GM19193 (cell line): ENCODE data around the gene ARID3A.
A peak's percentile ranks its signal among the peaks of the same experiment; 100 is the strongest.

Source experiments
- POLR2A ChIP-seq: IDR thresholded peaks from 4 replicates; pipeline ENCODE4 v1.6.1; 2011; ENCODE audit not compliant: insufficient read depth, insufficient read length; ENCODE audit errors: extremely low read depth

The ARID3A gene

GRCh38 chr19:966485-967088 is 40.8 kb downstream of the ARID3A start:
- no peak for TF ChIP-seq POLR2A

GRCh38 chr19:970695-971094 is 44.9 kb downstream of the ARID3A start:
- no peak for TF ChIP-seq POLR2A

- no peak for TF ChIP-seq POLR2A
Measured at GRCh38 chr19:971795-972194, 46.0 kb downstream of the ARID3A start.

GRCh38 chr19:972281-972680 is 46.4 kb downstream of the ARID3A start:
- TF ChIP-seq POLR2A, result no peak

GRCh38 chr19:973726-974563 is 48.1 kb downstream of the ARID3A start:
- TF ChIP-seq POLR2A, result no peak

GRCh38 chr19:974564-975257 is 48.9 kb downstream of the ARID3A start:
- no peak for TF ChIP-seq POLR2A

GRCh38 chr19:976476-976875 is 50.6 kb downstream of the ARID3A start:
- no peak for TF ChIP-seq POLR2A

GRCh38 chr19:977058-977464 is 51.2 kb downstream of the ARID3A start:
- TF ChIP-seq POLR2A, result no peak

GRCh38 chr19:979318-979741 is 53.5 kb downstream of the ARID3A start:
- no peak for TF ChIP-seq POLR2A

- TF ChIP-seq POLR2A, result no peak
Measured at GRCh38 chr19:980133-980998, 54.5 kb downstream of the ARID3A start.

GRCh38 chr19:982567-983170 is 56.8 kb downstream of the ARID3A start:
- no peak for TF ChIP-seq POLR2A

- TF ChIP-seq POLR2A, result peak; percentile 73
Measured at GRCh38 chr19:984165-984967, 58.5 kb downstream of the ARID3A start, which contains the start of gene WDR18. Gene WDR18 (plus strand): TSS chr19:984345. CDS start chr19:984354, 9 bp downstream.

- TF ChIP-seq POLR2A, result no peak
Measured at GRCh38 chr19:986083-986482, 60.2 kb downstream of the ARID3A start.

GRCh38 chr19:988081-988480 is 62.2 kb downstream of the ARID3A start:
- no peak for TF ChIP-seq POLR2A

GRCh38 chr19:988510-988909 is 62.7 kb downstream of the ARID3A start:
- no peak for TF ChIP-seq POLR2A
